Hepatocyte (in vitro differentiated cells): Measurements from ENCODE around the gene FAM181A.

Source experiments
- EZH2 ChIP-seq: fragments of 200-600 bp; sonication (generic); IDR thresholded peaks from 2 replicates; pipeline ENCODE4 v1.6.1; 2016; ENCODE audit warnings: antibody characterized with exemption, mild to moderate bottlenecking, borderline replicate concordance
- EZH2phosphoT487 ChIP-seq: fragments of 200-600 bp; sonication (generic); IDR thresholded peaks from one replicate; pipeline ENCODE4 v1.6.1; 2018; ENCODE audit warnings: antibody characterized with exemption, mild to moderate bottlenecking, low read depth, moderate library complexity; ENCODE audit not compliant: unreplicated experiment, severe bottlenecking
- TF ChIP-seq, protein P1 (sequence below): fragments of 200-600 bp; sonication (generic); IDR thresholded peaks from 2 replicates; pipeline ENCODE4 v1.5.1; 2016; ENCODE audit warnings: antibody characterized with exemption, mild to moderate bottlenecking; ENCODE audit not compliant: poor library complexity

DNA sequence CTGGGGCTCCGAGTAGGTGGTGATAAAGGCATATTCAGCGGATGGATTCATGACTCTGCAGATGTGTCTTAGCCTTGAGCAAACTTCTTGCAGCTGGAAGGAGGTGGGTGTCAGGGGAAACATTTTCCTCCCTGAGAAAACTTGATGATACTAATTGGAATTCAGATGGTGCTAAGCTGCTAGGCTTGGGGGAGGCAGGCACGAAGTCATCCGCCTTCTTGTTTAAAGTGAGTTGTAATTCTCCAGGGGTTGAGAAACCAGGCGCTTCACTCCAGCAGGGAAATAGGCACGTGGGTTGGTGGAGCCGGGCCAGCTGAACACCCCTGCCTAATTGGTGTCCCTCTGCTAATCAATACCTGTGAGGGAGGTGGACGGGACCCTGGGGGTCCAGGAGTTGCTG is 48.9 kb upstream of the FAM181A start:
- TF ChIP-seq, protein P1, sequence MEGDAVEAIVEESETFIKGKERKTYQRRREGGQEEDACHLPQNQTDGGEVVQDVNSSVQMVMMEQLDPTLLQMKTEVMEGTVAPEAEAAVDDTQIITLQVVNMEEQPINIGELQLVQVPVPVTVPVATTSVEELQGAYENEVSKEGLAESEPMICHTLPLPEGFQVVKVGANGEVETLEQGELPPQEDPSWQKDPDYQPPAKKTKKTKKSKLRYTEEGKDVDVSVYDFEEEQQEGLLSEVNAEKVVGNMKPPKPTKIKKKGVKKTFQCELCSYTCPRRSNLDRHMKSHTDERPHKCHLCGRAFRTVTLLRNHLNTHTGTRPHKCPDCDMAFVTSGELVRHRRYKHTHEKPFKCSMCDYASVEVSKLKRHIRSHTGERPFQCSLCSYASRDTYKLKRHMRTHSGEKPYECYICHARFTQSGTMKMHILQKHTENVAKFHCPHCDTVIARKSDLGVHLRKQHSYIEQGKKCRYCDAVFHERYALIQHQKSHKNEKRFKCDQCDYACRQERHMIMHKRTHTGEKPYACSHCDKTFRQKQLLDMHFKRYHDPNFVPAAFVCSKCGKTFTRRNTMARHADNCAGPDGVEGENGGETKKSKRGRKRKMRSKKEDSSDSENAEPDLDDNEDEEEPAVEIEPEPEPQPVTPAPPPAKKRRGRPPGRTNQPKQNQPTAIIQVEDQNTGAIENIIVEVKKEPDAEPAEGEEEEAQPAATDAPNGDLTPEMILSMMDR, result no peak
- TF ChIP-seq EZH2phosphoT487 (no peak), EZH2 (no peak)
